Chondrocyte (in vitro differentiated cells): ENCODE results near the gene HOXC6. TPM values are rescaled to one million over a fixed set of nuclear protein-coding genes. Genes with fewer than 3 reads are reported as not detected.
"Not testable (repeated sequence)": the region's sequence is repeated elsewhere in the genome, so short reads cannot be mapped to it uniquely, and the experiment has no call there.

ENCODE experiments used
- DNase-seq: peaks from one replicate; pipeline ENCODE4 v3.0.0; 2021; ENCODE audit warnings: mixed read lengths, low spot score
- H3K27ac Mint-ChIP-seq: one replicate; pipeline ENCODE4 v1.8.0; 2021; ENCODE audit warnings: mild to moderate bottlenecking, moderate library complexity, mixed read lengths; ENCODE audit not compliant: unreplicated experiment
- H3K27me3 Mint-ChIP-seq: 2 replicates; pipeline ENCODE4 v1.8.0; 2021; ENCODE audit warnings: low read depth, mixed read lengths
- H3K36me3 Mint-ChIP-seq: 2 replicates; pipeline ENCODE4 v1.8.0; 2021; ENCODE audit warnings: low read depth, mixed read lengths
- H3K4me1 Mint-ChIP-seq: 2 replicates; pipeline ENCODE4 v1.8.0; 2021; ENCODE audit warnings: low read depth, mild to moderate bottlenecking, mixed read lengths
- H3K4me3 Mint-ChIP-seq: one replicate; pipeline ENCODE4 v1.8.0; 2021; ENCODE audit warnings: mild to moderate bottlenecking, moderate library complexity, mixed read lengths; ENCODE audit not compliant: unreplicated experiment
- H3K9me3 Mint-ChIP-seq: 2 replicates; pipeline ENCODE4 v1.8.0; 2021; ENCODE audit warnings: low read depth, mixed read lengths
- CTCF ChIP-seq: fragments of 200-600 bp; sonication (generic); IDR thresholded peaks from 2 replicates; pipeline ENCODE4 v1.5.0; 2021; ENCODE audit warnings: antibody characterized with exemption, mild to moderate bottlenecking, moderate library complexity
- total RNA-seq: library from RNA; stranded (reverse); gene quantifications from 3 replicates; pipeline ENCODE4 v1.2.1, GENCODE V29; 2021

Gene HOXC6
- total RNA-seq, 1 donor from 2014 or later = not detected

- H3K27ac Mint-ChIP-seq = no peak overlapping the region
- no peak for DNase-seq
- H3K9me3 Mint-ChIP-seq = no peaks in the 10 kb centered on the region
- H3K36me3 Mint-ChIP-seq = no peaks in the 10 kb centered on the region
- no peaks in the 10 kb centered on the region for H3K4me1 Mint-ChIP-seq
- H3K4me3 Mint-ChIP-seq = no peak overlapping the region
- TF ChIP-seq CTCF = no peak
- peaks cover 57% of the 10 kb centered on the region for H3K27me3 Mint-ChIP-seq
Observed at GRCh38 chr12:54068418-54069070, 40.3 kb downstream of the HOXC6 start.

GRCh38 chr12:54071942-54072341, 43.7 kb downstream of the HOXC6 start:
- no peaks in the 10 kb centered on the region for H3K4me1 Mint-ChIP-seq
- no peaks in the 10 kb centered on the region for H3K36me3 Mint-ChIP-seq
- no peak overlapping the region for H3K27ac Mint-ChIP-seq
- no peaks in the 10 kb centered on the region for H3K9me3 Mint-ChIP-seq
- H3K27me3 Mint-ChIP-seq = peaks cover 64% of the 10 kb centered on the region
- TF ChIP-seq CTCF = no peak
- no peak for DNase-seq
- no peak overlapping the region for H3K4me3 Mint-ChIP-seq

GRCh38 chr12:54074308-54074707, 46.1 kb downstream of the HOXC6 start:
- no peak for TF ChIP-seq CTCF
- Mint-ChIP-seq H3K27ac (no peak overlapping the region), H3K36me3 (peaks cover 2% of the 10 kb centered on the region), H3K4me1 (no peaks in the 10 kb centered on the region), H3K27me3 (peaks cover 71% of the 10 kb centered on the region), H3K4me3 (no peak overlapping the region), H3K9me3 (no peaks in the 10 kb centered on the region)
- no peak for DNase-seq

- no peak for TF ChIP-seq CTCF
- DNase-seq = no peak
- Mint-ChIP-seq H3K4me3 (no peak overlapping the region), H3K27ac (no peak overlapping the region), H3K4me1 (no peaks in the 10 kb centered on the region), H3K27me3 (peaks cover 72% of the 10 kb centered on the region), H3K9me3 (no peaks in the 10 kb centered on the region), H3K36me3 (peaks cover 2% of the 10 kb centered on the region)
Observed at GRCh38 chr12:54075409-54075808, 47.2 kb downstream of the HOXC6 start.

- Mint-ChIP-seq H3K27me3 (peaks cover 72% of the 10 kb centered on the region), H3K4me3 (no peak overlapping the region), H3K4me1 (no peaks in the 10 kb centered on the region), H3K9me3 (no peaks in the 10 kb centered on the region), H3K36me3 (peaks cover 2% of the 10 kb centered on the region), H3K27ac (no peak overlapping the region)
- no peak for TF ChIP-seq CTCF
- DNase-seq = no peak
Observed at GRCh38 chr12:54075974-54076373, 47.7 kb downstream of the HOXC6 start.

- H3K36me3 Mint-ChIP-seq, H3K9me3 Mint-ChIP-seq, DNase-seq, H3K27ac Mint-ChIP-seq, H3K4me1 Mint-ChIP-seq, H3K4me3 Mint-ChIP-seq: not testable (repeated sequence)
- H3K27me3 Mint-ChIP-seq = peaks cover 78% of the 10 kb centered on the region
Observed at GRCh38 chr12:54077843-54078242, 49.6 kb downstream of the HOXC6 start.

GRCh38 chr12:54079115-54079514, 50.9 kb downstream of the HOXC6 start:
- not testable (repeated sequence) for H3K4me3 Mint-ChIP-seq, H3K27ac Mint-ChIP-seq, H3K36me3 Mint-ChIP-seq, H3K4me1 Mint-ChIP-seq, DNase-seq, H3K9me3 Mint-ChIP-seq
- peaks cover 77% of the 10 kb centered on the region for H3K27me3 Mint-ChIP-seq
